ENCODE measurements around the gene ZNF33A.

- TF ChIP-seq POLR2AphosphoS5 (IDR thresholded peaks at IDR 0.05; ENCODE audit: borderline replicate concordance, low read depth, low read length) (no peak), EZH2 (IDR thresholded peaks at IDR 0.05) (no peak), FOXP2 (optimal IDR thresholded peaks at IDR 0.05; ENCODE audit: control extremely low read depth, extremely low read length, insufficient read depth) (no peak)
These were observed 62.1 kb downstream of the ZNF33A start for GRCh38 chr10:38072552-38072951.

Measured in SK-N-MC (cell line).